BLaER1 treated with 17β-estradiol and CSF1 and Interleukin-3, amounts not matched to agents 10 nM and 100 nM (cell line): ENCODE measurements around the gene CRAMP1.

Source experiments
- H3K27ac ChIP-seq, 11 experiments: shearing (Covaris generic); formaldehyde crosslinking; 2 replicates each; pipeline ENCODE4 v1.8.1; 2022
- H3K27me3 ChIP-seq, 11 experiments: shearing (Covaris generic); formaldehyde crosslinking; 2 replicates each; pipeline ENCODE4 v1.8.1; 2022
- H3K36me3 ChIP-seq, 11 experiments: shearing (Covaris generic); formaldehyde crosslinking; 2 replicates each; pipeline ENCODE4 v1.8.1; 2022
- H3K4me1 ChIP-seq, 10 experiments: shearing (Covaris generic); formaldehyde crosslinking; 2 replicates each; pipeline ENCODE4 v1.8.1; 2022
- H3K4me2 ChIP-seq, 11 experiments: shearing (Covaris generic); formaldehyde crosslinking; 2 replicates each; pipeline ENCODE4 v1.8.1; 2022
- H3K4me3 ChIP-seq, 10 experiments: shearing (Covaris generic); formaldehyde crosslinking; 2 replicates each; pipeline ENCODE4 v1.8.1; 2022
- H3K9ac ChIP-seq, 11 experiments: shearing (Covaris generic); formaldehyde crosslinking; 2 replicates each; pipeline ENCODE4 v1.8.1; 2022
- H3K9me3 ChIP-seq, 11 experiments: shearing (Covaris generic); formaldehyde crosslinking; replicated peaks in 1 of 11; 2 replicates each; pipeline ENCODE4 v1.8.1; 2022
- H4K20me1 ChIP-seq, 11 experiments: shearing (Covaris generic); formaldehyde crosslinking; 2 replicates each; pipeline ENCODE4 v1.8.1; 2022
- Cebpa-rat ChIP-seq, 11 experiments: shearing (Covaris generic); IDR thresholded peaks; 2 replicates each; pipeline ENCODE4 v1.8.1; 2022

The CRAMP1 gene

DNA sequence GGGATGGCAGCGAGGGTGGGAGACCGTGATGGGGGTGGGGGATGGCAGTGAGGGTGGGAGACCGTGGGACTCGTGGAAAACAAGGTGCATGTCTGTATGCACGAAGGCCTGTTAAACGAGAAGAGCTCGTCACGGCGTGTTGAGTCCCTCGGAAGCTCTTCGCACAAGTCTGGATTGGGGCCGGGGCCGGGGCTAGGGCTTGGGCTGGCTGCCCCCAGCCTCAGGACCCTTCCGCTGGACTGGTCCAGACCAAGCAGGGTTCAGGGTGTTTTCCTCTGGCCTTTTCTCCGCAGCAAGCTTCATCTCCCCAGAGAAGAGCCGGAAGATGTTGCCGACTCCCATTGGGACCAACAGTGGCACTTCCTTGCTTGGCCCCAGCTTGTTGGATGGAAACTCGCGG, 58.2 kb downstream of the CRAMP1 start:
- Histone ChIP-seq H3K9ac (no peak overlapping the region), H3K4me2 (no peak overlapping the region), H3K4me3 (no peak overlapping the region), H3K27me3 (no peaks in the 10 kb centered on the region), H3K9me3 (no peaks in the 10 kb centered on the region), H4K20me1 (peaks cover 0 to 67% (median 7%) of the 10 kb centered on the region in 11 experiments; a peak in 9 of 22 replicates), H3K4me1 (peaks cover 0 to 4% (median under 1%) of the 10 kb centered on the region in 10 experiments; a peak in 4 of 20 replicates), H3K27ac (no peak overlapping the region), H3K36me3 (peaks cover 97 to 99% (median 98%) of the 10 kb centered on the region in 11 experiments)
- no peak for TF ChIP-seq Cebpa-rat (IDR thresholded peaks at IDR 0.05)

DNA sequence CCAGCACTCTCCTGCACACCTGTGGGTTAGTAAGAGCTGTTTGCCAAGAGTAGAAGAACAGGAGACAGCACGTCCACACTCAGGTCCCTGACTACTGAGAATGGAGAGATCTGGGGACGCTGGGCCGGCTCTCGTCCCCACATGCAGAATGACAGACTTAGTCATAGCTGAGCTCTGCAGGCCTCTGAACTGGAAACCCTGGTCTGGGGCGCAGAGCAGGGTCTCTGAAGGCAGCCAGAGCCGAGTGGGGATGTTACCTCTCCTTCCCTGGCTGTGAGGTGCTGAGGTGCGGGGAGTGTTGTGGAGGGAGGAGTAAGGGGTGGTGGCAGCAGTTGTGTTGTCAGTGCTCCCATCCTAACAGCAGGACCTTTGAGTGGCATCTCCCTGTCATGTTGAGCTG, 58.7 kb downstream of the CRAMP1 start:
- H3K4me3 ChIP-seq = no peak overlapping the region
- TF ChIP-seq Cebpa-rat (IDR thresholded peaks at IDR 0.05) = no peak
- no peak overlapping the region for H3K9ac ChIP-seq
- no peaks in the 10 kb centered on the region for H3K27me3 ChIP-seq
- H3K4me1 ChIP-seq = peaks cover 0 to 9% (median 4%) of the 10 kb centered on the region in 10 experiments; a peak in 6 of 20 replicates
- H3K4me2 ChIP-seq = no peak overlapping the region
- H3K36me3 ChIP-seq = peaks cover 92 to 99% (median 97%) of the 10 kb centered on the region in 11 experiments
- no peak overlapping the region for H3K27ac ChIP-seq
- no peaks in the 10 kb centered on the region for H3K9me3 ChIP-seq
- peaks cover 0 to 67% (median 11%) of the 10 kb centered on the region in 11 experiments; a peak in 9 of 22 replicates for H4K20me1 ChIP-seq

- TF ChIP-seq Cebpa-rat (IDR thresholded peaks at IDR 0.05) = no peak
- no peaks in the 10 kb centered on the region for H3K27me3 ChIP-seq
- peaks cover 65 to 76% (median 73%) of the 10 kb centered on the region in 11 experiments for H3K36me3 ChIP-seq
- H3K4me2 ChIP-seq = no peak overlapping the region
- peaks cover 4 to 26% (median 10%) of the 10 kb centered on the region in 10 experiments; a peak in 16 of 20 replicates for H3K4me1 ChIP-seq
- H3K9ac ChIP-seq = no peak overlapping the region
- no peaks in the 10 kb centered on the region for H3K9me3 ChIP-seq
- H3K4me3 ChIP-seq = no peak overlapping the region
- H3K27ac ChIP-seq = no peak overlapping the region
- peaks cover 0 to 74% (median 30%) of the 10 kb centered on the region in 11 experiments; a peak in 14 of 22 replicates for H4K20me1 ChIP-seq
These were observed 61.4 kb downstream of the CRAMP1 start for GRCh38 chr16:1673424-1674151.

DNA sequence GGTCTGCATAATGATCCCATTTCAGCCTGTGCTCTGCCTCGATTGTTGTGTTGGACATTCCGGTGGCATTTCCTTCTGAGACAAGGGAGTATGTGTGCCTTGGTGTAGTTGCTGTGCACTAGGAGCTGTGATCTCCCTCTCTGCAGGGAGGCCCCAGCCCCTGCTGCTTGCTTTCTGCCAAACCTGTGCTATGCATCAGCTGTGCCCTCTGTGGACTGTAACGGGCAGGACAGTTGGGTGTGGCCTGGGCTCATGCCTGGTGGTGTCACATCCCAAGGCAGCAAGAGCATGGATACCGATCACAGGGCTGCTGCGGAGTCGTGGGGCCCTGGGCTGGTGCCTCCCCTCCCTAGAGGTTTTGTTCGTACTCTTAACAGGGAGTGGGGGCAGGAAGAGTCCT, 62.1 kb downstream of the CRAMP1 start:
- Histone ChIP-seq H4K20me1 (peaks cover 0 to 72% (median 32%) of the 10 kb centered on the region in 11 experiments; a peak in 17 of 22 replicates), H3K4me1 (peaks cover 10 to 32% (median 16%) of the 10 kb centered on the region in 10 experiments), H3K4me3 (no peak overlapping the region), H3K36me3 (peaks cover 57 to 69% (median 66%) of the 10 kb centered on the region in 11 experiments), H3K9ac (no peak overlapping the region), H3K27me3 (no peaks in the 10 kb centered on the region), H3K9me3 (no peaks in the 10 kb centered on the region), H3K4me2 (no peak overlapping the region), H3K27ac (no peak overlapping the region)
- TF ChIP-seq Cebpa-rat (IDR thresholded peaks at IDR 0.05) = no peak

DNA sequence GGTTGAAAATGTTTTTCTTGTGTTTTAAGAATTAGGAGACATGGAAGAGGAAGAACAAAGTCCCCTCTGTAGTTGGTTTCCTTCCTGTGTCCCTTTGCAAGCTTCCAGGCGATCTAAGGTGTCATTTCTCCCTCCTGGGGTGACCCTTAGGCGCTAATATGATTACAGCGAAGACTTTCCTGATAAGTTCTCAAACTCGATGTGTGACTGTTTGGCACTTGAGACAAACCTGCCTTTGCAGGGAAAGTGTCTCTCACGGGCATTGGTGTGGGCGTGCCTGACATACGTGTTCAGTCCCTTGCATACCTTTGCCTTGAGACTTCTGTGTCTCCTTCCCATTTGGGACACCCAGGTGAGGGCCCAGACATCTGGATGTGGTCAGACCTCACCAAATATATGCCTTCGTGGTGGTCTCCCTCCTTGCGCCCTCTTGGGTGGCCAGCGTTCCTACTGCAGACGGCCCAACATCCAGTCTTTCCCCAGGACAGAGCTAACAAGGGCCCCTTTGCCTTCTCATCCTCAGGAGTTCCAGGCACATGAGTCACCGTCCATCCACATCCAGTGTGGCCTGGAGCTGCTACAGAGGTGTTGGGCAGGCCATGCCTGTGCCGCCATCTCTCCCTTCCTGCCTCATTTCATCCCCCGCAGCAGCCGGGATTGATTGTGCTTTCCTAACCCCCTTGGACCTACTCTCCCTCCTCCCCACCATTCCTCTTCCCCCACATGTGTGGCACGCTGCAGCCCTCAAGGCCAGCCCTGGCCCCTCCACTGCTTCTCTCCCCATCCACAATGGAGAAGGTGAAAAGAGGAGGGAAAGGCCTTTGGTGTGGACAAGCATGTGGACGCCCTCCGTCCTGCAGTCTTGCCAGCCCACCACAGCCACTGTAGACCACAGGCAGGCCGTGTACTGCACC, 62.8 kb downstream of the CRAMP1 start:
- Histone ChIP-seq H3K4me2 (peak overlapping the region in 1 of 11 experiments; percentile 62; a peak in 1 of 22 replicates), H3K27ac (0 out of 22 replicates have a peak overlapping the region, but pooled peaks of 1 of the 11 experiments have one; percentile 7), H3K36me3 (peaks cover 50 to 62% (median 59%) of the 10 kb centered on the region in 11 experiments), H4K20me1 (peaks cover 2 to 79% (median 39%) of the 10 kb centered on the region in 11 experiments; a peak in 19 of 22 replicates), H3K4me3 (no peak overlapping the region), H3K9me3 (no peaks in the 10 kb centered on the region), H3K9ac (peak overlapping the region in 2 of 11 experiments; percentile 1 to 7; a peak in 1 of 22 replicates), H3K4me1 (peaks cover 17 to 39% (median 23%) of the 10 kb centered on the region in 10 experiments), H3K27me3 (no peaks in the 10 kb centered on the region)
- TF ChIP-seq Cebpa-rat (IDR thresholded peaks at IDR 0.05) = no peak

GRCh38 chr16:1676661-1677060, 64.5 kb downstream of the CRAMP1 start:
- Histone ChIP-seq H3K27me3 (no peaks in the 10 kb centered on the region), H3K4me1 (peaks cover 28 to 56% (median 36%) of the 10 kb centered on the region in 10 experiments), H3K9ac (0 out of 22 replicates have a peak overlapping the region, but pooled peaks of 2 of the 11 experiments have one; percentile 13 to 14), H3K27ac (no peak overlapping the region), H3K36me3 (peaks cover 36 to 60% (median 48%) of the 10 kb centered on the region in 11 experiments), H3K9me3 (no peaks in the 10 kb centered on the region), H3K4me2 (0 out of 22 replicates have a peak overlapping the region, but pooled peaks of 3 of the 11 experiments have one; percentile 8 to 63 (median 13)), H4K20me1 (peaks cover 18 to 85% (median 49%) of the 10 kb centered on the region in 11 experiments; a peak in 20 of 22 replicates), H3K4me3 (no peak overlapping the region)
- TF ChIP-seq Cebpa-rat (IDR thresholded peaks at IDR 0.05) = no peak

DNA sequence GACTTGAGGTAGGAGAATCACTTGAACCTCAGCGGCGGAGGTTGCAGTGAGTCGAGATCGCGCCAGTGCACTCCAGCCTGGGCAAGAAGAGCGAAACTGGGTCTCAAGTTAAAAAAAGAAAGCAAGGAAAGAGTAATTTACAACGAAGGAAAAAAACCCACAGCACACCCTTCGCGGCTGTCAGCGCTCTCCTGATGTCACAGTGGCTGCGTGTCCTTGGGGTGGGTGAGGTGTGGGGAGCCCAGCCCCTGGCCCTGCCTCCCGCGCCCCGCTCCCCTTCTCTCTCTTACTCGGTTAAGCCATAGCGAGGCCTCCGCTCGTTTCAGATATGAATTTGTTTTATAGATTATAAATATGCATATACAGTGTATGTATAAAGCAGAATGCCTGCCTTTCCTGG, 65.2 kb downstream of the CRAMP1 start:
- H3K36me3 ChIP-seq = peaks cover 29 to 56% (median 42%) of the 10 kb centered on the region in 11 experiments
- H3K27me3 ChIP-seq = no peaks in the 10 kb centered on the region
- TF ChIP-seq Cebpa-rat (IDR thresholded peaks at IDR 0.05) = no peak
- peak overlapping the region in 9 of 10 experiments; percentile 77 to 89 (median 82); a peak in 15 of 20 replicates for H3K4me3 ChIP-seq
- H3K9me3 ChIP-seq = no peaks in the 10 kb centered on the region
- peak overlapping the region; percentile 63 to 97 (median 87); a peak in 21 of 22 replicates for H3K4me2 ChIP-seq
- peaks cover 28 to 57% (median 36%) of the 10 kb centered on the region in 10 experiments for H3K4me1 ChIP-seq
- H3K9ac ChIP-seq = peak overlapping the region in 4 of 11 experiments; percentile 35 to 95 (median 87); a peak in 3 of 22 replicates
- H3K27ac ChIP-seq = no peak overlapping the region
- peaks cover 21 to 85% (median 54%) of the 10 kb centered on the region in 11 experiments; a peak in 20 of 22 replicates for H4K20me1 ChIP-seq

DNA sequence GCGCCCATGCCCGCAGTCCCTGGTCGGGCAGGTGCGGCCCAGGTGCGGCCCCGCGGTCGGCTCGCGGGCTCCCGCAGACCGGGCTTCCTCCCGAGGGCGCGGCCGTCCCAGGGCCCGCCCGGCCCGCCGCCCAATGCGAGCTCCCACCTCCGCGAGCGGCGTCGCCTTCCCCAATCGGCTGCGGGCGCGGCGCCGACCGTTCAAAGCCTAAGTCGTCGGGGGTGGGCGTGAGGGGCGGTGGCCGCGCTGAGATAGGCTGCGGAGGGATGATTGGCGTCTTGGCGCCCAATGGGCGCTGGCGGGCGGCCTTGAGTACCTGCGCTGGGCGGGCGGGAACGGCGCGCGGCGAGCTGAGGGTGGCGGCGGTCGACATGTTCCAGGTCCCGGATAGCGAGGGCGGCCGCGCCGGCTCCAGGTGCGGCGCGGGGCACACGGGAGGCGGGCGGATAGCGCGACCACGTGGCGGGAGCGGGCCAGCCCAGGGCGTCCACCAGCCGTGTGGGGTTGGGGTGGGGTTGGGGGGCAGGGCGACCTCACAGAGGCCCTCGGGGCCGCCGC, 65.9 kb downstream of the CRAMP1 start, which contains the start of gene JPT2:
JPT2 (plus strand) TSS at position 338 of the 558 bp plus-strand sequence; CDS start at position 372, 34 bp downstream.
- peak within 1 kb of the TSS; percentile 78 to 95 (median 86) for H3K9ac ChIP-seq
- H3K27me3 ChIP-seq = no peaks in the 10 kb centered on the region
- peaks cover 21 to 85% (median 61%) of the 10 kb centered on the region in 11 experiments; a peak in 20 of 22 replicates for H4K20me1 ChIP-seq
- peaks cover 23 to 56% (median 37%) of the 10 kb centered on the region in 11 experiments for H3K36me3 ChIP-seq
- H3K4me1 ChIP-seq = peaks cover 28 to 57% (median 36%) of the 10 kb centered on the region in 10 experiments
- H3K9me3 ChIP-seq = no peaks in the 10 kb centered on the region
- peak within 1 kb of the TSS; percentile 77 to 89 (median 82) for H3K4me3 ChIP-seq
- H3K27ac ChIP-seq = peak within 1 kb of the TSS in 10 of 11 experiments; percentile 52 to 92 (median 84); a peak in 21 of 22 replicates
- no peak for TF ChIP-seq Cebpa-rat (IDR thresholded peaks at IDR 0.05)
- H3K4me2 ChIP-seq = peak within 1 kb of the TSS; percentile 77 to 98 (median 93)
